Esophagus squamous epithelium (tissue), 4 donors: ENCODE data around the gene KIF6.

Experiments
- CTCF ChIP-seq, 6 experiments: fragments of 450-650 bp in 4 of 6; fragments of 200-600 bp in 2 of 6; sonication (generic) in 2 of 6; IDR thresholded peaks; one replicate each; pipeline ENCODE4 v1.5.1; 2016 to 2019; ENCODE audit warnings: antibody characterized with exemption in 6 of 6, mild to moderate bottlenecking in 4 of 6, moderate library complexity in 4 of 6
- POLR2A ChIP-seq, 4 donors: fragments of 450-650 bp; IDR thresholded peaks; one replicate each; pipeline ENCODE4 v1.6.1; 2017; ENCODE audit warnings: antibody characterized with exemption in 4 of 4, mild to moderate bottlenecking in 4 of 4, moderate library complexity in 3 of 4

DNA sequence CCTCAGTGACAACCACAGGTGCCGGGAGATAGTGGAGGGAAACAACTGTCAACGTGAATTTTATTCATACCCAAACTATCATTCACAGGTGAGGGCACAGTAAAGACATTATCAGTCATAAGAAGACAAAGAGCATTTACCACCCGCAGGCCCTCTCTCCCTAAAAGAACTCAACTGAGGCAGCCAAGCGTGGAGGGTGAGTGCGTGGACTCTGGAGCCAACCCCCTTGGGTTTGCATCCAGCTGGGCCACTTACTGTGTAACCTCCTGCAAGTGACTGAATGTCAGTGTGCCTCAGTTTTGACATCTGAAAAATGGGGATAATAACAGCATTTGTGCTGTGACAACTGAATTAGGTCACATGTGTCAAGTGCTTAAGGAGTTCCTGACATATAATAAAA is 332.1 kb downstream of the KIF6 start:
- no peak for TF ChIP-seq POLR2A (IDR thresholded peaks at IDR 0.05)
- TF ChIP-seq CTCF (IDR thresholded peaks at IDR 0.05): no peak
